ENCODE measurements around the gene CRELD2.

Gene CRELD2

GRCh38 chr22:49917974-49918910 is at the start of gene CRELD2, which contains the start of gene ALG12:
CRELD2 (plus strand) TSS chr22:49918634; CDS start chr22:49918770, 136 bp downstream.
ALG12 (minus strand) TSS chr22:49918438; CDS start chr22:49913765, 4,673 bp downstream.
- peak; percentile 88 for DNase-seq

- DNase-seq, result no peak
These were observed 49.2 kb upstream of the CRELD2 start for GRCh38 chr22:49869086-49869830.

GRCh38 chr22:49869845-49870712 is 48.4 kb upstream of the CRELD2 start:
- no peak for DNase-seq

- DNase-seq, result no peak
These were observed 47.0 kb upstream of the CRELD2 start for GRCh38 chr22:49871482-49871881.

- DNase-seq, result no peak
These were observed 46.1 kb upstream of the CRELD2 start for GRCh38 chr22:49872347-49872746.

- DNase-seq, result no peak
These were observed 45.0 kb upstream of the CRELD2 start for GRCh38 chr22:49873228-49873940.

- DNase-seq, result no peak
These were observed 40.8 kb upstream of the CRELD2 start for GRCh38 chr22:49877642-49878041.

GRCh38 chr22:49878206-49878605 is 40.2 kb upstream of the CRELD2 start:
- DNase-seq, result no peak

GRCh38 chr22:49879871-49880270 is 38.6 kb upstream of the CRELD2 start:
- no peak for DNase-seq

- no peak for DNase-seq
These were observed 38.2 kb upstream of the CRELD2 start for GRCh38 chr22:49880281-49880680.

- no peak for DNase-seq
These were observed 36.6 kb upstream of the CRELD2 start for GRCh38 chr22:49881856-49882255.

GRCh38 chr22:49882519-49883293 is 35.7 kb upstream of the CRELD2 start:
- no peak for DNase-seq

- no peak for DNase-seq
These were observed 35.2 kb upstream of the CRELD2 start for GRCh38 chr22:49883294-49883640.

GRCh38 chr22:49884075-49884474 is 34.4 kb upstream of the CRELD2 start:
- DNase-seq, result no peak

GRCh38 chr22:49884503-49885260 is 33.8 kb upstream of the CRELD2 start:
- no peak for DNase-seq

GRCh38 chr22:49885281-49885680 is 33.2 kb upstream of the CRELD2 start:
- no peak for DNase-seq

- DNase-seq, result no peak
These were observed 32.6 kb upstream of the CRELD2 start for GRCh38 chr22:49885881-49886280.

GRCh38 chr22:49886346-49887063 is 31.9 kb upstream of the CRELD2 start:
- no peak for DNase-seq

GRCh38 chr22:49887064-49887451 is 31.4 kb upstream of the CRELD2 start:
- DNase-seq, result no peak

- DNase-seq, result no peak
These were observed 30.7 kb upstream of the CRELD2 start for GRCh38 chr22:49887702-49888101.
